Omental fat pad (tissue), 4 donors: Measurements from ENCODE around the gene LSP1. TPM values are rescaled to one million over a fixed set of nuclear protein-coding genes. Genes with fewer than 3 reads are reported as not detected.
A peak's percentile ranks its signal among the peaks of the same experiment; 100 is the strongest.

Source experiments
- ATAC-seq: fragments of 150-250 bp; one replicate; pipeline ENCODE4 v1.9.1; 2016; ENCODE audit warnings: mild to moderate bottlenecking, moderate library complexity; ENCODE audit not compliant: low FRiP score
- DNase-seq: peaks from one replicate; pipeline ENCODE4 v3.0.0-alpha.2; 2019; ENCODE audit warnings: low spot score
- total RNA-seq, 4 donors: library from RNA; depleted of rRNA; stranded (reverse); fragments of >200 nt; gene quantifications; one replicate each; pipeline ENCODE4 v1.1.0, GENCODE V29; 2016
- TF ChIP-seq, protein P1 (sequence below), 3 donors: fragments of 450-650 bp; IDR thresholded peaks; one replicate each; pipeline ENCODE4 v1.5.1; 2016 to 2017; ENCODE audit warnings: antibody characterized with exemption in 3 of 3, mild to moderate bottlenecking in 3 of 3, moderate library complexity in 2 of 3

LSP1 gene
- total RNA-seq, 4 donors from 2014 or later, result 12.1 to 71.2 (median 49.8) TPM

DNA sequence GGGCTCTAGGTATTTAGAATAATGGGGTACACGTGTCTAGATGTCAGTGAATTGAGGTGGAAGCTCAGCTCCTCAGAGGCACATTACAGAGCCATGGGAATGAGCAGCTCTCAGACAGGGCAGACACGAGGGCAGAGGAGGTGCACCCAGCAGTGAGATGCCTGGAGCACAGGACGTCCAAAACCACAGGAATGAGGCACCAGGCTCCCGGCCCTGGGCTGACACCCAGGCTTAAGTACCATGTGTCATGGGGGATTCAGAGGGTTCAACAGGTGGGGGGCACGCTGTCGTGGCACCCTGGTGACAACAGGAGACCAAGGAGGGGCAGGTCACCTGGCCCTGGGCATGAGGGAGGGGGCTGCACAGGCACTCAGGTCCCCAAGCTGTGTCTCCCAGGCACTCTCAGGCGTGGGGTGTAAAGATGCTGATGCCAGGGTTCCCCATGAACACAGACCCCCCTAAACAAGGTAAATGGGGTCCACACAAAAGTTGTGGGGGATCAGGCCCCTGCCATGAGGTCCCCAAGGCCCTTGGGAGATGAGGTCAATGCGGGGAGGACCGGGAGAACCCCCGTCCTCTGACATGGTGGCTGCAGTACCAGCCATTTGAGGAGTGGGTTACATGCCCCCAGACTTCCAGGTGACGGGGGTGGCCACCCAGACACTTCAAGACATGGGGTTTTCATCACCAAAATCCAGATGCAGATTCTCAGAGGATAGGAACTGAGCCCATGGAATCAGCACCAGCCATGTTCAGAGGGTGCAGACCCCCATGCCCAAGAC, 23.7 kb upstream of the LSP1 start:
- TF ChIP-seq, protein P1, sequence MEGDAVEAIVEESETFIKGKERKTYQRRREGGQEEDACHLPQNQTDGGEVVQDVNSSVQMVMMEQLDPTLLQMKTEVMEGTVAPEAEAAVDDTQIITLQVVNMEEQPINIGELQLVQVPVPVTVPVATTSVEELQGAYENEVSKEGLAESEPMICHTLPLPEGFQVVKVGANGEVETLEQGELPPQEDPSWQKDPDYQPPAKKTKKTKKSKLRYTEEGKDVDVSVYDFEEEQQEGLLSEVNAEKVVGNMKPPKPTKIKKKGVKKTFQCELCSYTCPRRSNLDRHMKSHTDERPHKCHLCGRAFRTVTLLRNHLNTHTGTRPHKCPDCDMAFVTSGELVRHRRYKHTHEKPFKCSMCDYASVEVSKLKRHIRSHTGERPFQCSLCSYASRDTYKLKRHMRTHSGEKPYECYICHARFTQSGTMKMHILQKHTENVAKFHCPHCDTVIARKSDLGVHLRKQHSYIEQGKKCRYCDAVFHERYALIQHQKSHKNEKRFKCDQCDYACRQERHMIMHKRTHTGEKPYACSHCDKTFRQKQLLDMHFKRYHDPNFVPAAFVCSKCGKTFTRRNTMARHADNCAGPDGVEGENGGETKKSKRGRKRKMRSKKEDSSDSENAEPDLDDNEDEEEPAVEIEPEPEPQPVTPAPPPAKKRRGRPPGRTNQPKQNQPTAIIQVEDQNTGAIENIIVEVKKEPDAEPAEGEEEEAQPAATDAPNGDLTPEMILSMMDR (IDR thresholded peaks at IDR 0.05), result no peak
- DNase-seq (no peak), ATAC-seq (no peak)

DNA sequence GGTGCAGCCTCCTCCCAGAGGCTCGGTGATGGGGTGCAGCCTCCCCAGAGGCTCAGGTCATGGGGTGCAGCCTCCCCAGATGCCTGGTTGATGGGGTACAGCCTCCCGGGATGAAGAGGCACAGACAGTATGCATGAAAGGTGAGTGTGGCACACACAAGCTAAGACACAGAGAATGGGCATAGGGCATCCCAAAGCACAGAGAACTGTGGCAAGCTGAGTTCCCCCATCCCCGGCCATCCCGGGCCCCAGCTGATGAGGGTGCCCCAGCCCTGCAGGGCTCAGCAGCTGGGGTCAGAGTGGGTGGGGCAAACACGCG, 22.9 kb upstream of the LSP1 start:
- ATAC-seq (no peak), DNase-seq (no peak)
- TF ChIP-seq, protein P1 (IDR thresholded peaks at IDR 0.05), result no peak

DNA sequence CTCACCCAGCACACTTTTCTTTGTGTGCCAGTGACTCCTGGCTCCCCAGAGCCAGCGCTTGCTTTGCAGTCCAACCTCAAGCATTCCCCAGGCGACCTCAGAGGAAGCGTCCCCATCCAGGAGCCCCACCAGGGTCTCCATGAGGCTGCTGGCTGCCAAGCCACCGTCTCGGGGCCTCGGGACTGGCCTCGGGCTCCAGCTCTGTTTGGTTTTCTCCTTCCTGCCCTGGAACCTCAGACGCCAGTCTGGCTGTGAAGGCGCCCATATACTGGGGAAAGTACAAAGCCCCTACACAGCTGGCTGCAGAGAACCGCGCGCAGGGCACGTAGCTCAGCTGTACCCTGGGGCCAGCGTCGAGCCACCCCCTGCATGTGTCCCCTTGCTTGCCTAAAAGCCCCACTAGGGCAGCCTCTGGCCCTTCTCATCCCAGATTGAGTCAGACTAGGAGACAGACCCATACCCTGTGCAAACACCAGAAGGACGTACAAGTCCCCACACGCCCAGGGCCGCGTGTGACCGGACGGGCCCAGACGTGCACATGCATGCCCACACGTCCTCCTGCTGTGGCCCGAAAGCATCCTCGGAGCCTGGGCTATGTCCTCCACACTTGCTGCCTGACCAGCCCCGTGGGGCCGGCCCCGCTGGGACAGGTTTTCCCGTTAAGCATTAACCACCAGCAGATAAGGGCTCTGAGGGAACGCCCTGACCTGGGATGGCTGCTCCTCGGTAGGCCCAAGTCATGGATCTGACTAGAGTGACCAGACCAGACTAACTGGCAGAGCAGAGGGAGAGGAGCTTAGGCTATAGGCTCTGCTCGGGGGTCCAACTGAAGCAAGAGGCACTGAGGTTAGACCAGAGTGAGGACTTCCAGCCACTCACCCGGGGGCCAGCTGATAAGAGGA, 22.3 kb upstream of the LSP1 start:
- TF ChIP-seq, protein P1 (IDR thresholded peaks at IDR 0.05), result no peak
- DNase-seq, result no peak
- no peak for ATAC-seq

DNA sequence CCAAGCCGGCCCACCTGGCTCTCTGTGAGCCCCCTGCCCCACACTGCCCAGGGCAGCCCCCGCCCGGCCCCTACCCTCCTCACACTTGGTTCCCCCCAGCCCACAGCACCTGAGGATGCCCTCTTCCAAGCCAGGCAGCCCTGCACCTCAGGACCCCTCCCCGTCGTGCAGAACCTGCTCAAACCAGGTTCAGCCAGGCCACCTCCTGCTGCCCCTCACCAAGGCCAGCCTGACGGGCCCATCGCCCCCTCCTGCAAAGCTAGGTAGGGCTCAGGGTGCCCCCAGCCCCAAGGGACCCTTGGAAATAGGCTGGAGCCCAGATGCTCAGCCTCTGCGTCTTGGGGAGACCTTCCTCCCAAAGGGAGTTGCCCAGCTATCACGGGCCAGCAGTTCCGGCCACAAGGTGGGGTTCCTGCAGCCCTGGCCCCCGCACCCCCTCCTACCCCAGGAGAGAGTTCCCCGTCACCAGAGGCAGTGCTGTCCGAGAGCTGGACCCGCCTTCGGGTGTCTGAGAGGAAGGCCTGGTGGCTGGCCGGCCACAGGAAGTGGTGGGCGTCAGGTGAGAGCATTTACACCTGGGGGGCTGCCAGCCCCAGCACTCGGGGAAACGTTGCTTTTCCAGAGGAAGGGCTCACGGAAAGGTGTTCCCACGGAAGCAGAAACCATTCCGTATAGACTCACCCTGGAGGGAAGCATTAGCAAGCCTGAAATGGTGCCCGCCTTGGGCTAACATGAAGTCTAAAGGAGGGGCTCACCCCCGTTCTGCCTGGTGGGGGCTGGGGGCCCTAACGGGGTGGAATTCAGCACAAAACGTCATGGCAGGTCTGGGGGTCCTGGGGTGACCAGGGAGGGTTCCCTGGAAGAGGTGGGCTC, 21.3 kb upstream of the LSP1 start:
- DNase-seq (no peak), ATAC-seq (no peak)
- TF ChIP-seq, protein P1 (IDR thresholded peaks at IDR 0.05), result no peak

DNA sequence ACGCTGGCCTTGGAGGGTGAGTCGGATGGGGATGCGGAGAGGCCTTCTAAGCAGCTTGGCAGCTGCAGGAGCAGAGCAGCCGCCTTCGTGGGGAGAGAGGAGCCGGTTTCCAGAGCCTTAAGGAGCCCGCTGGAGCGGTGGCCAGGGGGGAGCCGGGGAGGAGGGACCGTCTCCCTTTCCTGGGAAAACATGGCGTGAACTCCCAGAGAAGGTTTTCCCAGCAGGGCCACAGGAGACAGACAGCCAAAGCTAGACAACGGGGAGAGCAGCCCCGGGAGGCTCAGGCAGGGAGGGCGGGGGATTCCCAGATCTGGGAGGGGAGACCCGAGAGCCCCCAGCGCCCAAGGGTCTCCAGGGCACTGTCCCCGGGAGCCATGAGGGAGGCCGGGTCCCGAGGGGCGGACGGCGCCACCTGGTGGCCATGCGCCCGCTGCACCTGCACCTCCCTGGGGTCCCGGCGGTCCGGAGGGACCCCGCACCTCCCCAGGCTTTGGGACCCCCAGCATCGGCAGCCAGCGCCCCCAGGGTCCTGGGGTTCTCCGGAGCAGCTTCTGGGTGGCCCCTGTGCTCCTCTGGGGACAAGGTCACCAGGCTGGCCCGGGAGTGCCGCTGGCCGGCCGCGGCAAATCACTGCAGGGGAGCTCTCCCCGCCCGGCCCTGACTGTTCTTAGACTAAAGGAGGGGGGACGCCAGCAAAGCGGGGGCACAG, 20.5 kb upstream of the LSP1 start:
- no peak for ATAC-seq
- no peak for DNase-seq

DNA sequence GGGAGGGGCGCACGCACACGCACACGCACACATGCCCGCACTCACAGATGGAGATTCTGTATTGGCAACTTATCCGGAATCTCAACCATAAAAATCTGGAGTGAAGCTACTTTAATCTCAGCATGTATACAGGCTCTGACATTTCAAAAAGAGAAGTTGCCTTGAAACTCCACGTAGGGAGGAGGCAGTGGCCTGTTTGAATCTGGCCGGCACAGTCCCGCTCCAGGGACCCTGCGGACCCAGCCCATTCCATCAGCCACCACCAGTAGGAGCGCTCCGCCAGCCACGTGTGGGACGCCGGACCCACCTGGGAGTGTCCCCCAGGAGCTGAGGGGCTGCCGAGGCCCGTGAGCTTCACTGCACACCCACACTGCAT, 20.0 kb upstream of the LSP1 start:
- ATAC-seq (no peak), DNase-seq (no peak)
- TF ChIP-seq, protein P1 (IDR thresholded peaks at IDR 0.05), result no peak

More for the DNA sequence above, 20.5 kb upstream of the LSP1 start:
- TF ChIP-seq, protein P1 (IDR thresholded peaks at IDR 0.05), result peak in 2 of 3 donors; percentile 79 to 88
